Activated CD8-positive, alpha-beta T cell treated with anti-CD3 and anti-CD28 coated beads for 36 hours (primary cell): Measurements from ENCODE around the gene DCDC2B. TPM values are rescaled to one million over a fixed set of nuclear protein-coding genes. Genes with fewer than 3 reads are reported as not detected.

Experiments
- ATAC-seq: fragments of 200-7000 bp; cut with Tn5 transposase; one replicate; pipeline ENCODE4 v1.10.0; 2021; ENCODE audit warnings: mild to moderate bottlenecking, moderate library complexity
- CTCF ChIA-PET: fragments of 350-600 bp; sonication (Branson Sonifier 250); formaldehyde crosslinking; loops from one replicate; lab custom pipeline; 2021; ENCODE audit warnings: antibody characterized with exemption; lab: Charles Lee
- POLR2A ChIA-PET: fragments of 350-600 bp; sonication (Branson Sonifier 250); formaldehyde crosslinking; loops from one replicate; lab custom pipeline; 2021; ENCODE audit warnings: antibody characterized with exemption; lab: Charles Lee
- DNase-seq: peaks from one replicate; pipeline ENCODE4 v3.0.0-alpha.2; 2020
- H3K27ac Mint-ChIP-seq: one replicate; pipeline ENCODE4 v1.8.0; 2021; ENCODE audit warnings: mild to moderate bottlenecking, mixed read lengths
- H3K27me3 Mint-ChIP-seq: one replicate; pipeline ENCODE4 v1.8.0; 2021; ENCODE audit warnings: mixed read lengths
- H3K36me3 Mint-ChIP-seq: one replicate; pipeline ENCODE4 v1.8.0; 2021; ENCODE audit warnings: low read depth, mixed read lengths
- H3K4me1 Mint-ChIP-seq: one replicate; pipeline ENCODE4 v1.8.0; 2021; ENCODE audit warnings: low read depth, mixed read lengths
- H3K4me3 Mint-ChIP-seq: one replicate; pipeline ENCODE4 v1.8.0; 2021; ENCODE audit warnings: mild to moderate bottlenecking, moderate library complexity, mixed read lengths
- H3K9me3 Mint-ChIP-seq: one replicate; pipeline ENCODE4 v1.8.0; 2021; ENCODE audit warnings: mixed read lengths
- intact Hi-C: fragments of 100-400 bp; cut with micrococcal nuclease; formaldehyde crosslinking; loops from one replicate; pipeline ENCODE4 v1.10.0; 2022
- total RNA-seq, 2 experiments: library from RNA; stranded (reverse); gene quantifications; one replicate each; pipeline ENCODE4 v1.2.3, GENCODE V29; 2021
- TF ChIP-seq, protein P1 (sequence below): fragments of 200-600 bp; IDR thresholded peaks from one replicate; pipeline ENCODE4 v1.8.0; 2022; ENCODE audit warnings: antibody characterized with exemption, mild to moderate bottlenecking

Gene DCDC2B
- total RNA-seq, 2 experiments from 2014 or later, result not detected

DNA sequence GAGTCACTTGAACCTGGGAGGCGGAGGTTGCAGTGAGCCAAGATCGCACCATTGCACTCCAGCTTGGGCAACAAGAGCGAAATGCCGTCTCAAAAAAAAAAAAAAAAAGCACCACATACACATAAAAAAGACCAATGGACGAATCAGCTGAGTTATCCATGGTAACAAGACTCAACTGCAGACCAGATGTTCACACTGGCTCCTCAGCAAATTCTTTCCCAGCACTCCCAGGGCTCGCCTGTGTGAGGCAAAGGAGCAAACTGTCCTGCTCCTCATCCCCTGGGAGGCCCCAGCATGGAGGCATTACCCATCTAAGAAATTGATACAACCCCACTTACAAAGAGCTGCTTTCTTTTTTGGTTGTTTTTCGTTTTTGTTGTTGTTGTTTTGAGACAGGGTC, 10.1 kb downstream of the DCDC2B start:
- ATAC-seq (no peak), DNase-seq (no peak)
- Mint-ChIP-seq H3K4me1 (peaks cover 22% of the 10 kb centered on the region), H3K9me3 (no peaks in the 10 kb centered on the region), H3K36me3 (peaks cover 14% of the 10 kb centered on the region), H3K27ac (no peak overlapping the region), H3K27me3 (no peaks in the 10 kb centered on the region), H3K4me3 (no peak overlapping the region)
- TF ChIP-seq, protein P1, sequence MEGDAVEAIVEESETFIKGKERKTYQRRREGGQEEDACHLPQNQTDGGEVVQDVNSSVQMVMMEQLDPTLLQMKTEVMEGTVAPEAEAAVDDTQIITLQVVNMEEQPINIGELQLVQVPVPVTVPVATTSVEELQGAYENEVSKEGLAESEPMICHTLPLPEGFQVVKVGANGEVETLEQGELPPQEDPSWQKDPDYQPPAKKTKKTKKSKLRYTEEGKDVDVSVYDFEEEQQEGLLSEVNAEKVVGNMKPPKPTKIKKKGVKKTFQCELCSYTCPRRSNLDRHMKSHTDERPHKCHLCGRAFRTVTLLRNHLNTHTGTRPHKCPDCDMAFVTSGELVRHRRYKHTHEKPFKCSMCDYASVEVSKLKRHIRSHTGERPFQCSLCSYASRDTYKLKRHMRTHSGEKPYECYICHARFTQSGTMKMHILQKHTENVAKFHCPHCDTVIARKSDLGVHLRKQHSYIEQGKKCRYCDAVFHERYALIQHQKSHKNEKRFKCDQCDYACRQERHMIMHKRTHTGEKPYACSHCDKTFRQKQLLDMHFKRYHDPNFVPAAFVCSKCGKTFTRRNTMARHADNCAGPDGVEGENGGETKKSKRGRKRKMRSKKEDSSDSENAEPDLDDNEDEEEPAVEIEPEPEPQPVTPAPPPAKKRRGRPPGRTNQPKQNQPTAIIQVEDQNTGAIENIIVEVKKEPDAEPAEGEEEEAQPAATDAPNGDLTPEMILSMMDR, result no peak
- CTCF ChIA-PET, result no interaction called here
- POLR2A ChIA-PET, result interaction anchor here (2.8 kb wide), 1 partner anchor 13 kb away, joined by 9 read pairs; the partner anchor contains the start of gene IQCC
- intact Hi-C loops, result no loop called here

DNA sequence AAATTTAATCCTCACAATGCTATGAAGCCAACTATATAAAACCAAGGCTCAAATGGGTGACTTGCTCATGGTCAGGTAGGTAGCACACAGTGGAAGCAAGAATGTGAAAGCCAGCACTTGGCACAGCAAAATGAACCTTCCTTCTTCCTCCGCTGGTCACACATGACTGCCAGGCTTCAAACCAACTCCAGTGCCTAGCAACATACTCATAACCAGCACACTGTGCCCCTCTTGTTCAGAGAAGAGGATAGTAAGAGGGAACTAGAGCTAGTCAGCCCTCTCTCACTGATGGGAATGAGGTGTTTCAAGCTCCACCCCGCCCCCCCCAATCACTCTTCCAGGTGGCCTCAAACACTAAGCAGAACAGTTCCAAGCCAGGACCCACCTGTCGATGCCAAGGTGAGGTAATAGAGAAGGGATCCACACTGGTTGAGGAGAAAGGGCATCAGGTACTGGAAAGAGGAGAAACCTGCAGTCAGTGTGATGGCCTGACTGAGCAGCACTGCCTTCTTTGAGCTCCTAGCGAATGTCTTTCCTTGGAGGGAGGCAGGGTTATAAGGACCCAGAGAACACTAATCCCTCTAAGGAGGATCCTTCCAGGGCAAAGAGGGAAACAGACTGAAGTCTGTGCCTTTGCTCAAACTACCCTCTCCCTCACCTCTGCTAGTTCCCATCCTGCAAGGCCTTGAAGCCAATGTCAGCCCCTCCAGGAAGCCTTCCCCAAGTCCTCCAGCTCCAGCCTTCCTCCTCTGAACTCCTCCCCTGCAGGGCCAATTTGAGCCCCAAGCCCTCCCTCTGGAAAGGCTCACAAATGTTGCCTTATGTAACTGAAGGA, 12.1 kb downstream of the DCDC2B start:
- Mint-ChIP-seq H3K27ac (peak overlapping the region; percentile 98), H3K4me3 (peak overlapping the region; percentile 96), H3K9me3 (no peaks in the 10 kb centered on the region), H3K4me1 (peaks cover 29% of the 10 kb centered on the region), H3K27me3 (no peaks in the 10 kb centered on the region), H3K36me3 (peaks cover 24% of the 10 kb centered on the region)
- no peak for ATAC-seq
- ChIA-PET POLR2A (interaction anchor here (1.0 to 1.2 kb wide), 4 partner anchors 15 to 72 kb away, joined by 3 read pairs; partner anchors contain the start of gene IQCC), CTCF (interaction anchor here (1.2 to 2.3 kb wide), 2 partner anchors 15 to 28 kb away, joined by 4 to 12 read pairs; no protein-coding TSS in a partner anchor)
- no peak for DNase-seq
- intact Hi-C loops, result no loop called here
- TF ChIP-seq, protein P1, result no peak

DNA sequence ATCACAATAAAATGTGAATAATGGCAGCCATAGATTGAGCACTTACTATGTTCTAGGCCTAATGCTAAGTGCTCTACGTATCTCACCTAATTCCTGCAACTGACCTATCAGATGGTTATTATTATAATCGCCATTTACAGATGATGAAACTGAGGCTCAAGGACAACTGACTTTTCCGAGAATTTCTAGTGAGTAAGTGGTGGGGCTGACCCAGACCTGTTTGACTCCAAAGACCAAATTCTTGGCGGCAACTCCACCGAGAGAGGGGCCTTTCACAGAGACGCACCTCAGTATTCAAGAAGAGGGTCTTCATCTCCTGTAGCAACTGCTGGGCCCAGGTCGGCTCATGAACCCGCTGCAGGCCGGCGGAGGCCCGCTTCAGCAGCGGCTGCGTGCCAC, 12.7 kb downstream of the DCDC2B start:
- TF ChIP-seq, protein P1, result no peak
- intact Hi-C loops, result no loop called here
- no peaks in the 10 kb centered on the region for H3K9me3 Mint-ChIP-seq
- ChIA-PET CTCF (interaction anchor here (1.2 to 2.3 kb wide), 2 partner anchors 14 to 27 kb away, joined by 4 to 12 read pairs; no protein-coding TSS in a partner anchor), POLR2A (interaction anchor here (0.7 to 1.2 kb wide), 4 partner anchors 19 to 215 kb away, joined by 3 read pairs; no protein-coding TSS in a partner anchor)
- H3K27ac Mint-ChIP-seq, result peak overlapping the region; percentile 98
- peaks cover 33% of the 10 kb centered on the region for H3K4me1 Mint-ChIP-seq
- peaks cover 27% of the 10 kb centered on the region for H3K36me3 Mint-ChIP-seq
- peak overlapping the region; percentile 96 for H3K4me3 Mint-ChIP-seq
- no peak for DNase-seq
- no peaks in the 10 kb centered on the region for H3K27me3 Mint-ChIP-seq
- ATAC-seq, result no peak

DNA sequence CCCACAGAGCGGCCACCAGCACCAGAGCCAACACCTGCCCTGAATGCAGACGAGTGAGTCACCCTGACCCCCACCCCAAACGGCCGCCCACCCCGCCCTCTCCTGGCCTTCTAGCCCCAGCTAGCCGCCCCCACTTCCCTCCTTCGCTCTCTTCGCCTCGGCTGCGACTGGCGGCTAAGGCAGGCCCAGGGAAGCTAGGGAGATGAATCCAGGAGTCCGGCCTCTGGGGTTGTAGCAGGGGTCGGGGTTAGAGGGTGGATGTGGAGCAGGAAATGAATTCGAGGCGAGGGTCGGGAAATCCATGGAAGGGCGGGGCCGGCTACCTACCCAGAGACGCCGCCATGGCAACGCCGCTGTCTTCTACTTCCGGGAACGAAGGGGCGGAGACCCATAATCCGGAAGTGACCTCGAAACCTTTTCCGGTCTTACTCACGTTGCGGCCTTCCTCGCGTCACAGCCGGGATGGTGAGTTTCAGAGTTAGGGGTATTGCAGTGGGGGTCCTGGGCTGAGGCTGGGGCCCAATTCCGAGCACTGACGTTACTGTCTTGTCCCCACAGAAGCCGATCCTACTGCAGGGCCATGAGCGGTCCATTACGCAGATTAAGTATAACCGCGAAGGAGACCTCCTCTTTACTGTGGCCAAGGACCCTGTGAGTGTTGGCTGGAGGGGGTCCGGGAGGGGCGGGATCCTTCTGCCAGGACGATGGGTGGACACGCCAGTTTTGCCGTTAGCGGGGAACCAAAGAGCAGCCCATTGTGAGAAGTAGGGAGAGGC, 13.3 kb downstream of the DCDC2B start, which contains the start of the genes EIF3I and TMEM234:
EIF3I (plus strand) TSS at position 428 of the 776 bp plus-strand sequence; CDS start at position 463, 35 bp downstream.
TMEM234 (minus strand) TSS at position 374 of the 776 bp plus-strand sequence; CDS start at position 343, 31 bp downstream.
- Mint-ChIP-seq H3K36me3 (peaks cover 27% of the 10 kb centered on the region), H3K27me3 (no peaks in the 10 kb centered on the region), H3K9me3 (no peaks in the 10 kb centered on the region), H3K27ac (peak within 1 kb of the TSS; percentile 98), H3K4me3 (peak within 1 kb of the TSS; percentile 96), H3K4me1 (peaks cover 33% of the 10 kb centered on the region)
- TF ChIP-seq, protein P1, result no peak
- intact Hi-C loops, result no loop called here
- ATAC-seq (peak; percentile 95), DNase-seq (peak; percentile 96)
- ChIA-PET CTCF (interaction anchor here (2.3 kb wide), 1 partner anchor 27 kb away, joined by 12 read pairs; no protein-coding TSS in a partner anchor), POLR2A (interaction anchor here (0.7 to 2.1 kb wide), 6 partner anchors 10 to 215 kb away, joined by 3 to 8 read pairs (median 4); partner anchors contain the start of gene MARCKSL1)
